Right lobe of liver (tissue), 4 donors: ENCODE results near the gene PTTG1.

Experiments used
- CTCF ChIP-seq, 4 donors: fragments of 200-600 bp in 3 of 4; fragments of 450-650 bp in 1 of 4; IDR thresholded peaks; one replicate each; pipeline versions ENCODE4 v1.5.1 to v1.8.0; 2016 to 2022; ENCODE audit warnings: antibody characterized with exemption in 4 of 4, mild to moderate bottlenecking in 2 of 4
- POLR2A ChIP-seq: fragments of 450-650 bp; IDR thresholded peaks from one replicate; pipeline ENCODE4 v1.6.1; 2017; ENCODE audit warnings: antibody characterized with exemption, mild to moderate bottlenecking
- donor health status: DM: no; HTN: no; CAD: no.
- donor health status: DM: no; HTN: no; CAD: no.
- donor health status: DM: no; HTN: yes; CAD: no.

DNA sequence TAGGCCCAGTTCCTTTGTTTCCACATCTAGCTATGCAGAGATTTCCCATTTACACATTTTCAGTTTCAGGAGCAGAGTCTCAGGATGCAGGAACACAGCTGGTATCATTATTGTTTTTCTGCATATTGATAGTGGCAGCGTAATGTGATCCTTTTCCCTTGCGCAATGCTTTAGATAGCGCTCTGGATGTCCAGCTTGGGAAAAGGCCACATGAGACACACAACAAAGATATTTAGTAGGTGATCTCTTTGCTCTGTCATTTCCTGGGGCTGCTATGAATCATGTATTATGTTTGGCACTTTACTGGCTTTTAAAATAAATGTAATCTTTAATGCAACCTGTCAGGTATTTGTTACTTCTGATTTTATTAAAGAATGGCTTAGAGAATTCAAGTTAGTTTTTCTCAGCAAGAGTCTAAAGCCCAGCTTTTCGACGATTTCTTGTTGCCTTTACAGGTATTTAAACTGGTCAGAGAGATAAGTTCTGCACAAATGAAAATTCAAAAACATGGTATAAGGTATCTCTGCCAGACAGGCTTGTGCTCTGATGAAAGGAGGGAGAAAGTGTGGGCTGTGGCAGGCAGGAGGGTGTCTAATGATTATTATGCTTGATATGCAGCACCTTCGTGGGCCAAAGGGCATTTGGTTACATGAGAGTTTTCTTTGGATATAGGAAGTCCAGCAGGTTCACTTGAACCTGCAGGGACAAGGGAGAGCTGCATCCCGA lies 42.2 kb downstream of the PTTG1 start:
- TF ChIP-seq CTCF (IDR thresholded peaks at IDR 0.05) (no peak), POLR2A (no peak)
